HG02763 (cell line): ENCODE results near the gene BSG.
"Not testable (repeated sequence)": the region's sequence is repeated elsewhere in the genome, so short reads cannot be mapped to it uniquely, and the experiment has no call there.

Experiments used
- ATAC-seq: cut with Tn5 transposase; IDR thresholded peaks from one replicate; pipeline ENCODE4 v1.9.1; 2021; ENCODE audit warnings: mild to moderate bottlenecking, moderate library complexity; ENCODE audit not compliant: unreplicated experiment

Gene BSG

DNA sequence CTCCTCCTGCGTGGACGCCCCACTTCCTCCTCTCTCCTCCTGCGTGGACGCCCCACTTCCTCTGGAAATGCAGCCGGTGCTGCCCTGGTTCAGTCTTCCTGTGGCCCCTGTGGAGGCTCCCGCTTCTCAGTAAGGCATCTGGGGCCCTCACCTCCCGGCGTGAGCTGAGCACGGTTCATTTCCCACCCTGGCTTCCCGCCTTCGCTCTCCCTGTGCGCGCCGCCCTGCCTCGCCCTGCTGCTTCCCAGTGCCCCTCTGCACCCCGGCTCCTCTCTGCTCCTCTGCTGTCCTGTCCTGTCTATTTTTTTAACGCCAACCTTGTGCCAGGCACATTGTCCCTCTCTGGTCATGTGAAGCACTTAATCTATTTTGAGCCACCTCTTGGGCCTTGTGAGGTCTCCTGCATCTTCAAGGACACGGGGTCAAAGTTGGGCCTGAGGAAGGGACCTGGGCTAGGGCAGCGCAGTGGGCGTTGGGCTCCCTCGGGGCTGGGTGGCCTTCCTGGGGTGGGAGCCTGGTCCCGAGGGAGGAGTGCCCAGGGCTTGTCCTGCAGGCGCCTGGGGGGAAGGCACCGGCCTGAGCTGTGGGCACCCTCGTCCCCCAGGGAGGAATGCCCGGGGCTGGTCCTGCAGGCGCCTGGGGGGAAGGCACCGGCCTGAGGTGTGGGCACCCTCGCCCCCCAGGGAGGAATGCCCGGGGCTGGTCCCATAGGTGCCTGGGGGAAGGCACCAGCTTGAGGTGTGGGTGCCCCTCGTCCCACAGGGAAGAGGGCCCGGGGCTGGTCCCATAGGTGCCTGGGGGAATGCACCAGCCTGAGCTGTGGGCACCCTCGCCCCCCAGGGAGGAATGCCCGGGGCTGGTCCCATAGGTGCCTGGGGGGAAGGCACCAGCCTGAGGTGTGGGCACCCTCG, 30.2 kb downstream of the BSG start:
- no peak for ATAC-seq

DNA sequence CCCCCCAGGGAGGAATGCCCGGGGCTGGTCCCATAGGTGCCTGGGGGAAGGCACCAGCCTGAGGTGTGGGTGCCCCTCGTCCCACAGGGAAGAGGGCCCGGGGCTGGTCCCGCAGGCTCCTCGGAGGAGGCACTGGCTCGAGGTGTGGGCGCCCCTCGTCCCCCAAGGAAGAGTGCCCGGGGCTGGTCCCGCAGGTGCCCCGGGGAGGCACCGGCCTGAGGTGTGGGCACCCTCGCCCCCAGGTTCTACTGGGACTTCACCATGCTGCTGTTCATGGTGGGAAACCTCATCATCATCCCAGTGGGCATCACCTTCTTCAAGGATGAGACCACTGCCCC, 30.9 kb downstream of the BSG start:
- ATAC-seq: not testable (repeated sequence)

DNA sequence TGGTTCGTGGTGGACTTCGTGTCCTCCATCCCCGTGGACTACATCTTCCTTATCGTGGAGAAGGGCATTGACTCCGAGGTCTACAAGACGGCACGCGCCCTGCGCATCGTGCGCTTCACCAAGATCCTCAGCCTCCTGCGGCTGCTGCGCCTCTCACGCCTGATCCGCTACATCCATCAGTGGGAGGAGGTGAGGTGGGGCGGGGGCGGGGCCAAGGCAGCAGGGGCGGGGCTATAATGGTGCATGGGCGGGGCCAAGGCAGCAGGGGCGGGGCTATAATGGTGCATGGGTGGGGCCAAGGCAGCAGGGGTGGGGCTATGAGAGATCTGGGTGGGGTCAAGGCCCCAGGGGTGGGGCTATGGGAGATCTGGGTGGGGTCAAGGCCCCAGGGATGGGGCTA, 31.4 kb downstream of the BSG start:
- not testable (repeated sequence) for ATAC-seq

DNA sequence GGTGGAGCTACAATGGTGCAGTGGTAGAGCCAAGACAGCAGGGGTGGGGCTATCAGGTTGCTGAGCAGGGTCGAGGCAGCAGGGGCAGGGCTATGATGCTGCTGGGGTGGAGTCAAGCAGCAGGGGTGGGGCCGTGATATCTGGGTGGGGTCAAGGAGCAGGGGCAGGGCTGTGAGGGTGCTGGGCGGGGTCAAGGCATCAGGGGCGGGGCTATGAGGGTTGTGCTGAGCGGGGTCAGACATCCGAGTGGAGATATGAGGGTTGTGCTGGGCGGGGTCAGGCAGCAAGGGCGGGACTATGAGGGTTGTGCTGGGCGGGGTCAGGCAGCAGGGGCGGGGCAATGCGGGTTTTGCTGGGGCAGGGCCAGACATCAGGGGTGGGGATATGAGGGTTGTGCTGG, 32.0 kb downstream of the BSG start:
- no peak for ATAC-seq

DNA sequence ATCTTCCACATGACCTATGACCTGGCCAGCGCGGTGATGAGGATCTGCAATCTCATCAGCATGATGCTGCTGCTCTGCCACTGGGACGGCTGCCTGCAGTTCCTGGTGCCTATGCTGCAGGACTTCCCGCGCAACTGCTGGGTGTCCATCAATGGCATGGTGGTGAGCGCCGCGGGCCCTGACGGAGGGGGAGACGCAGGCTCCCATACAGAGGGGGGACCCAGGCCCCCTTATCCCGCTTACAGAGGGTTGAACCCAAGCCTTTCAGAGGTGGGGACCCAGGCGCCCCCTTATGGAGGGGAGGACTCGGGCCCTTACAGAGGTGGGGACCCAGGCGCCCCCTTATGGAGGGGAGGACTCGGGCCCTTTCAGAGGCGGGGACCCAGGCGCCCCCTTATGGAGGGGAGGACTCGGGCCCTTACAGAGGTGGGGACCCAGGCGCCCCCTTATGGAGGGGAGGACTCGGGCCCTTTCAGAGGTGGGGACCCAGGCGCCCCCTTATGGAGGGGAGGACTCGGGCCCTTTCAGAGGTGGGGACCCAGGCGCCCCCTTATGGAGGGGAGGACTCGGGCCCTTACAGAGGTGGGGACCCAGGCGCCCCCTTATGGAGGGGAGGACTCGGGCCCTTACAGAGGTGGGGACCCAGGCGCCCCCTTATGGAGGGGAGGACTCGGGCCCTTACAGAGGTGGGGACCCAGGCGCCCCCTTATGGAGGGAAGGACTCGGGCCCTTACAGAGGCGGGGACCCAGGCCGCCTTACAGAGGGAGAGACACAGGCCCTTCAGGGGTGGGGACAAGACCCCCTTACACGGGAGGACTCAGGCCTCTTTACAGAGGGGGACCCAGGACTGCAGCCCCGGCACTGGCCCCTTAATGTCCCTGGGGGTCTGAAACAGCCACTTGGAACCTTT, 32.9 kb downstream of the BSG start:
- ATAC-seq: not testable (repeated sequence)

DNA sequence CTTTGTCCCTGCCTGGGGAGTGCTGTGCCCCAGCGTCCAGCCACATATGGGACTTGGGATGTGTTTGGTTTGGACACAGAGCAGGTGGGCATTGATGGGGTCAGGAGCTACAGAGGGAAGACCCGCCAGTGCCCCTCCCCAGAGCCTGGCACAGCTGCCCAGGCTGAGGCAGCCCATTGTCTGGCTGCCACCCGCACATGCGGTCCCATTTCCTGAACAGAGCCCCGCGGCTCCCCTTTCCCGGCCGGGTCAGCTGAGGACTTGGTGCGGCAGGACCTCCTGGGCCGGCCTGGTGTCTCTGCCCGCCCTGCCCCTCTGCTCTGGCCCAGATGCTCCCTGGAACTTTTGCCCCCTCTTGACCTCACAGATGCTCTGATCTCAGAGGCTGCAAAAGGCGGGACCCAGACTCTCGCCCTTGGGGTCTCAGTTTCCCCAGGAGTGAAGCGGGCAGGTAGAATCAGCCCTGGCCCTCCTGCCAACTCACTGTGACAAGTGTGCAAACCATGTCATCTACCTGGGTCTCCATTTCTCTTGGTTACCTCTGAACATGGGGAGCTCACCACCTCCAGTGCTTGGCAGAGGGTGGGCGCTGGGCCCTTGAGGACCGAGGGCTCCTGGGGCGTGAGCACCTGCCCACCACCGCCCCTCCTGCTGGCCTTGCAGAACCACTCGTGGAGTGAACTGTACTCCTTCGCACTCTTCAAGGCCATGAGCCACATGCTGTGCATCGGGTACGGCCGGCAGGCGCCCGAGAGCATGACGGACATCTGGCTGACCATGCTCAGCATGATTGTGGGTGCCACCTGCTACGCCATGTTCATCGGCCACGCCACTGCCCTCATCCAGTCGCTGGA, 35.1 kb downstream of the BSG start:
- no peak for ATAC-seq

DNA sequence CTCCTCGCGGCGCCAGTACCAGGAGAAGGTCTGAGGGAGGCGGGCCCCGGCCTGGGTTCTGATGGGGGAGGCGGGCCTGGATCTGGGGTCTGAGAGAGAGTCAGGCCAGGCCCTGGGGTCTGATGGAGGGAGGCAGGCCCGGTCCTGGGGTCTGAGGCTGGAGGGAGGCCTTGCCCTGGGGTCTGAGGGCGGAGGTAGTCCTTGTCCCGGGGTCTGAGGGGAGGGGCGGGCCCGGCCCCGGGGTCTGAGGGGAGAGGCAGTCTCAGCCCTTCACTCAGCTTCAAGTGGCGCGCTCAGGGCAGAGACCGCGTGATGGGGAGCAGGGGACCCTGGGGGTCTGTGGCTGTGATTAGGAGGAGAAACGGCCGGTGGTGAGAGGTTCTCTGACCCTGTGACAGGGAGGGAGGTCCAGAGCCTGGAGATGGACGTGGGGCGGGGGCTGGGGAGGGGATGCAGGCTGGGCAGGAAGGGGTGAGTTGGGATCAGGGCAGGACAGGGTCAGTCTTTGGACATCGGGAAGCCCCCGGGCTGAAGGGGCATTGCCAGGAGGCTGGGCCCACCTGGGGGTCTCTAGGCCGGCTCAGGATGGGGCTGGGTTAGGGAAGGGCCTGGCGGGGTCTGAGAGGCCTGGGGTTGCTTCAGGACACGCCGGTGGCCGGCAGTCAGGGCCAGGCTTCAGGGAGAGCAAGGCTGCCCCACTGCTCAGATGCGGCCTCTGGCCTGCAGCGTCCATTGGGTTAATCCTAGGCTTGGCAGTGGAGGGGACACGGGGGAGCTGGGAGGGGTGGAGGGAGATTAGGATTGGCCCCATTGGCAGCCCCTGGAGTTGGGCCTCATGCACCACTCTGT, 36.0 kb downstream of the BSG start:
- ATAC-seq: no peak

DNA sequence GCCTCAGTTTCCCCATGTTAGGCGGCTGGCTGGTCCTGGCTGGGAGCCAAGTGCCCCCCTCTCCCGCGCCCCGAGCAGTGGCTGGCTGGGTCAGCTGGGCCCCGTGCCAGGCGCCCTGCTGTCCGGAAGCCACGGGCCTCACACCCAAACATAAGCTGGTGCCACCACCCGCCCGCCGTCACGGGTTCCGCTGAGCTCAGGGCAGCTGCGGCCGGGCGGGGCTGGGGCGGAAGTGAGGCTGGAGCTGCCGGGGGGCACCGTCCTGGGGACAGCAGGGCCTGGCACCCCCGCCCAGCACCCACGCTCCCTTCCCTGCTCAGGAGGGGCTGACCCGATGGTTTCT, 36.6 kb downstream of the BSG start:
- ATAC-seq: no peak

DNA sequence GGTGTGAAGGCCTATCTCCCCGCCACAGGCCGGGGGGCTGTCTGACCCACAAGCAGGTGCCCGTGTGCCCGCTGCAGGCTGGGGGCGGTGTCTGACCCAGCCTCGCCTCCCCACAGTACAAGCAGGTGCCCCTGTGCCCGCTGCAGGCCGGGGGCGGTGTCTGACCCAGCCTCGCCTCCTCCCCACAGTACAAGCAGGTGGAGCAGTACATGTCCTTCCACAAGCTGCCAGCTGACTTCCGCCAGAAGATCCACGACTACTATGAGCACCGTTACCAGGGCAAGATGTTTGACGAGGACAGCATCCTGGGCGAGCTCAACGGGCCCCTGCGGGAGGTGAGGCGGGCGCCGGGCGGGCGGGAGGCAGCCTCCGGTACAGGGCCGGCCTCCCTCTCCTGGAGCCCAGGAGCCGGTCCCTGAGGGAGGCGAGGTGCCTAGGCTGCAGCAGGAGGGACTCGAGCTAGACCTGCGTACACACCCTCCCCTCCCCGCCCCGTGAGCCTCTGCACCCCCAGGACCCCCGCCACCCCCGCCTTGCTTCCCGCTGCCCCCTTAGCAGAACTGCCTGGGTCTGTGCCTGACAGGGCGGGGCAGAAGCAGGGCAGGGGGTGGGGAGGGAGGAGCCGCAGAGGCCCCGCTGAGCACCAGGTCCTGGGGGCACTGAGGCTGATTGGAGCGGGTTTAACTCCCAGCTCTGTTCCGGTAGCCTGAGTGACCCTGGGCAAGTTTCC, 37.8 kb downstream of the BSG start:
- no peak for ATAC-seq

DNA sequence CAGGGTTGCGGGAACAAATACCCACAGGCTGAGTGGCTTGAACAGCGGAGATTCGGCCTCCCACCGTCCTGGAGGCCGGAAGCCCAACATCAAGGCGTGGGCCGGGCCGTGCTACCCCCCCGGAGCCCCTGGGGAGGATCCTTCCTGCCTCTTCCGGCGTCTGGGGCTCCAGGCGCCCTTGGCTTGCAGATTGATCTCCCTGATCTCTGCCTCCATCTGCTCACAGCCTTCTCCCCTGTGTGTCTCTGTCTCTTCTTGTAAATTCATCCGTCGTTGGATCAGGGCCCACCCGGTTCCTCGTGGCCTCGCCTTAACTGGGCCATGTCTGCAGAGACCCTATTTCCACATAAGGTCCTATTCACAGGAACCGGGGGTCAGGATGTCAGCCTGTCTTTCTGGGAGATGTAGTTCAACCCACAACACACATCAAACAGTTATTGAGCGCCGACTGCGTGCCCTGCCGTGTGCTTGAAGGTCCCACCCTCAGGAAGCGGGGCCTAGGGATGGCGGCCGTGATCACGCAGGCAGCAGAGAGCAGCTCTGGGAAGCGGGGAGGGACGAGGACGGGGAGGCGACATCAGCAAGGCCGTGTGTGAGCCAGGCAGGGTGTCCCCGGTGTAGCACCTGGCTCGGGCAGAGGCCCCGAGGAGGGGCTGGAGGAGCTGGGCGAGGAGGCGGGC, 38.5 kb downstream of the BSG start:
- ATAC-seq: no peak

DNA sequence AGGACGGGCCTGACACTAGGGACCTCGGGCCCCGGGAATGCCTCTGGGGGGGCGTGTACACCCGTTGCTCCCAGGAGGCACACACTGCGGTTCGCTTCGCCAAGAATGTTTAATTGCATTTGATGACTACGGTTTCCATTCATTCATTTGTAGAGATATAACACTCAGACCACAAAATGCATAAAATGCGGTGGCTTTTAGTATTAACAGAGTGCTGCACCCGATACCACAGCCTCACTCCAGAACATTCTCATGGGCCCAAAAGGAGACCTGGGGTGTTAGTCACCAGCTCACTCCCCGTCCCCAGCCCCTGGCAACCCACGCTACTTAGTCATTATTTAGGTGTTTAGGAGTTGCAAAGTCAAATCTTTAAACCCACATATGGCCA, 39.1 kb downstream of the BSG start:
- ATAC-seq: no peak

DNA sequence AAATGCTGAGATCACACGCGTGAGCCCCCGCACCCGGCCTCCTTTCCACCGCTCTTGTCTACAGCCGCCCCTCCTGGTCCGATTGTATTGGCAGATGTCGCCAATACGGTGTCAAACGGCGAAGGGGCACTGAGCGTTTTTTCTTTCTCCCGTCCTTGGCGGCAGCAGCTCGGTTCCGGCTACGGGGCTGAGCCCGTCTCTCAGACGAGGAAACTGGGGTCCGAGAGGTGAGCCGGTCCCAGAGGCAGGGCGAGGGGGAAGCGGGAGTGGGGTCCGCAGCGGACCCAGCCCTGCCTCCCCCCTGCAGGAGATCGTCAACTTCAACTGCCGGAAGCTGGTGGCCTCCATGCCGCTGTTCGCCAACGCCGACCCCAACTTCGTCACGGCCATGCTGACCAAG, 40.5 kb downstream of the BSG start:
- ATAC-seq: no peak

DNA sequence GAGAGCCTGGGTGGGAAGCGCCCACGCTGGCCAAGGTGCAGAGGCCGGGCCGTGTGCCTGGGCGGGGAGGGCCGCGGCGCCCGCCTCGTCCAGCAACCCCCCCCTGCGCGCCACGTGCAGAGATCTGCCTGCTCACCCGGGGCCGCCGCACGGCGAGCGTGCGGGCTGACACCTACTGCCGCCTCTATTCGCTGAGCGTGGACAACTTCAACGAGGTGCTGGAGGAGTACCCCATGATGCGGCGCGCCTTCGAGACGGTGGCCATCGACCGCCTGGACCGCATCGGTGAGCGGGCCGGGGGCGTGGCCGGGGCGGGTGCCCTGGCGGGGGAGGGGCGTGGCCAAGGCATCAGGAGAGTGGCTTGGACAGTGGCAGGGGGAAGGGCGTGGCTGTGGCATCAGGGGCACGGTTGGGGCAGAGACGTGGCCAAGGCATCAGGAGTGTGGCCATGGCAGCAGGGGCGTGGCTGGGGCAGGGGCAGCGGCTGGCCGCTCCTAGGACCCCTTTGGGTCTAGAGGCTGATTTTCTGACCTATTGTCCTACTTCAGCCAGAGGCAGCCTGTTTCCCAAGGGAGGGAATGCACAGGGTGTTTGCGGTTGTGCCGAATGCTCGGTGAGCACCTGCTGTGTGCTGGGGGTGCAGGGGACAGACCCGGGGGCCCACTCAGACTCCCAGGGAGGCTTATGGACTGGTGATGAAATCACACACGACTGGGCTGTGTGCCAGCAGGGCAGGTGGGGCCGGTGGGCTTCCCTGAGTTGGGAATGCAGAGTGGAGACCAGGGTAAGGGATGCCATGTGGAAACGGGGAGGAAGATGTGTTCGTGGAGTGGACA, 41.6 kb downstream of the BSG start:
- ATAC-seq: no peak

DNA sequence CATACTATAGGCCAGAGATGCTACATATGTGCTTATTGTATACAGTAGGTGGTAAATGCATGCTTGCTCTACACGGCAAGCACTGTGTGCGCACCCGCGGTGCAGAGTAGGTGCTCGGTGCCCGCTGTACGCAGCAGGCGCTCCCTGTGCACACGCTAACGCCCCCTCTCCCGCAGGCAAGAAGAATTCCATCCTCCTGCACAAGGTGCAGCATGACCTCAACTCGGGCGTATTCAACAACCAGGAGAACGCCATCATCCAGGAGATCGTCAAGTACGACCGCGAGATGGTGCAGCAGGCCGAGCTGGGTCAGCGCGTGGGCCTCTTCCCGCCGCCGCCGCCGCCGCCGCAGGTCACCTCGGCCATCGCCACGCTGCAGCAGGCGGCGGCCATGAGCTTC, 43.2 kb downstream of the BSG start:
- ATAC-seq: no peak

DNA sequence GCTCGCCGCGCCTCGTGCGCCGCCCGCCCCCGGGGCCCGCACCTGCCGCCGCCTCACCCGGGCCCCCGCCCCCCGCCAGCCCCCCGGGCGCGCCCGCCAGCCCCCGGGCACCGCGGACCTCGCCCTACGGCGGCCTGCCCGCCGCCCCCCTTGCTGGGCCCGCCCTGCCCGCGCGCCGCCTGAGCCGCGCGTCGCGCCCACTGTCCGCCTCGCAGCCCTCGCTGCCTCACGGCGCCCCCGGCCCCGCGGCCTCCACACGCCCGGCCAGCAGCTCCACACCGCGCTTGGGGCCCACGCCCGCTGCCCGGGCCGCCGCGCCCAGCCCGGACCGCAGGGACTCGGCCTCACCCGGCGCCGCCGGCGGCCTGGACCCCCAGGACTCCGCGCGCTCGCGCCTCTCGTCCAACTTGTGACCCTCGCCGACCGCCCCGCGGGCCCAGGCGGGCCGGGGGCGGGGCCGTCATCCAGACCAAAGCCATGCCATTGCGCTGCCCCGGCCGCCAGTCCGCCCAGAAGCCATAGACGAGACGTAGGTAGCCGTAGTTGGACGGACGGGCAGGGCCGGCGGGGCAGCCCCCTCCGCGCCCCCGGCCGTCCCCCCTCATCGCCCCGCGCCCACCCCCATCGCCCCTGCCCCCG, 43.8 kb downstream of the BSG start:
- no peak for ATAC-seq

DNA sequence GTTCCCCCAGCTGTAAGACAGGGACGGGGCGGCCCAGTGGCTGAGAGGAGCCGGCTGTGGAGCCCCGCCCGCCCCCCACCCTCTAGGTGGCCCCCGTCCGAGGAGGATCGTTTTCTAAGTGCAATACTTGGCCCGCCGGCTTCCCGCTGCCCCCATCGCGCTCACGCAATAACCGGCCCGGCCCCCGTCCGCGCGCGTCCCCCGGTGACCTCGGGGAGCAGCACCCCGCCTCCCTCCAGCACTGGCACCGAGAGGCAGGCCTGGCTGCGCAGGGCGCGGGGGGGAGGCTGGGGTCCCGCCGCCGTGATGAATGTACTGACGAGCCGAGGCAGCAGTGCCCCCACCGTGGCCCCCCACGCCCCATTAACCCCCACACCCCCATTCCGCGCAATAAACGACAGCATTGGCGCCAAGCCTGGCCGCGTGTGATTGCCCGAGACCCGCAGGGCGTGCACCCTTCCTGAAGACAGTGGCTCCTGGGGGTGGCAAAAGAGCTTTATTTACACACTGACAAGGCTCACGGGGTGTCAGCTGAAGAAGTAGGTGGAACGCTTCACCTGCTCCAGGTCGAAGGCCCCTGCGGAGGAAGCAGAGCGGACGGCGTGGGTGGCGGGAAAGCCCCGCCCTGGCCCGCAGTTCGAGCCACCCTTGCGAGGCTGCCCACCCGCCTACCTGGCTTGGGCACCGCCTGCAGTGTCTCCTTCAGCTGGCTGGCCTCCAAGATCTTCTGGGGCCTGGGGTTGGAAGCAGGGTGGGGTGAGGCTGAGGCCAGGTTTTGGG, 44.5 kb downstream of the BSG start:
- ATAC-seq: no peak
